GM18511 (cell line): ENCODE data around the gene TAF1B.
A peak's percentile ranks its signal among the peaks of the same experiment; 100 is the strongest.
"Not testable (repeated sequence)": the region's sequence is repeated elsewhere in the genome, so short reads cannot be mapped to it uniquely, and the experiment has no call there.

Source experiments
- ATAC-seq: cut with Tn5 transposase; IDR thresholded peaks from one replicate; pipeline ENCODE4 v1.9.1; 2021; ENCODE audit warnings: mild to moderate bottlenecking, moderate library complexity; ENCODE audit not compliant: unreplicated experiment

The TAF1B gene

GRCh38 chr2:9879455-9880194 lies 36.4 kb downstream of the TAF1B start:
- ATAC-seq: no peak

- no peak for ATAC-seq
These were observed 40.6 kb downstream of the TAF1B start for GRCh38 chr2:9883897-9884296.

DNA sequence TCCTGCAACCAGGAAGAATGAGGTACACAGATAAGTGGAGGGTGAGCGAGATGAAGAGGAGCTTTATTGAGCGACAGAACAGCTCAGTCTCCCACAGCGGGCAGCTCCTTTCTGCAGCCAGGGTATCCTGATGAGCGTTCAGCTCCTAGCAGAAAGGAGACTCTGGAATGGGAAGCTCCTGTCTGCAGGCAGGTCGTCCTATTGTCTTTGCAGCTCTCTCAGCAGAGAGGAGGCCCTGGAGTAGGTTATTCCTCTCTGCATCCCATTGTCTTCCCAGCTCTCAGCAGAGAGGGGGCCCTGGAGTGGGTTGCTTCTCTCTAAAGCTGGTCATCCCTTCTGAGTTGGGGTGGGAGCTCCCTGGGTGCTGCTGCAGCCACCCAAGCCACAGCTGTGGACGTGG lies 41.2 kb downstream of the TAF1B start:
- no peak for ATAC-seq

- no peak for ATAC-seq
These were observed 41.9 kb downstream of the TAF1B start for GRCh38 chr2:9885036-9885684.

DNA sequence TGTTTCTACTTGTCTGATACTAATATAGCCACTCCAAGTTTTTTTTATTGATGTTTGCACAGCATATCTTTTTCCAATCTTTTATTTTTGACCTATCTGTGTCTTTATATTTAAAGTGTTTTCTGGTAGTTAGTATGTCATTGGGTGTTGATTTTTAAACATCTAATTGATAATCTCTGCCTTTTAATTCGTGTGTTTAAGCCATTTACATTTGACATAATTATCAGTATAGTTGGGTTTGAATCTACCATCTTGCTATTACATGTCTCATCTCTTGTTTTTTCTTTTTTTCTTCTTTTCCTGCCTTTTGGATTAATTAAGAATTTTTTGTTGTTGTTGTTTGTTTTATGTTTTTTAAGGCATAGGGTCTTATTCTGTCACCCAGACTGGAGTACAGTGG lies 44.2 kb downstream of the TAF1B start:
- ATAC-seq: no peak

DNA sequence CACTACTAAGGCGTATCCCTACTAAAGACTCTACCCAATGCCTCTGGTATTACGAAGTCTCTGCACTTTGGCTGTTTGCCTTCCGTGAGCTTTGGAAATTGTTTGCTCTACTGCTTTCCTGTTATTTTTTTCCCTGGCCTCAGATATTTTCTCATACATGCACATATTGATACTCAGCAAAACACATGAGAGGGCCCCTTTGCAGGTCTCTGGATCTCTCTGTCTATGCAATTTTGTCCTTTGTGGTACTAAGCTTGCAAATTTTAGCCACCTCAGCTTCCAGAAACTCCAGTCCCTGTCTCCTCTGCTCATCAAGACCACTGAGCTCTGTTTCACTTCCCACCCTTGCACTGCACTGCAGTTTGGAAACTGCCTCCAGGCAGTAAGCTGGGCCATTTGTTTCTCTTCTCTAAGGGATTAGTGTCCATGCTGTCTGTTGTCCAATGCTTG lies 46.6 kb downstream of the TAF1B start:
- no peak for ATAC-seq

- ATAC-seq: no peak
These were observed 49.0 kb downstream of the TAF1B start for GRCh38 chr2:9892236-9892635.

- ATAC-seq: no peak
These were observed 52.7 kb downstream of the TAF1B start for GRCh38 chr2:9895669-9896590.

- peak; percentile 84 for ATAC-seq
These were observed 54.1 kb downstream of the TAF1B start for GRCh38 chr2:9897331-9897737.

GRCh38 chr2:9897846-9898245 lies 54.6 kb downstream of the TAF1B start:
- ATAC-seq: no peak

- ATAC-seq: no peak
These were observed 62.1 kb downstream of the TAF1B start for GRCh38 chr2:9905413-9905812.

DNA sequence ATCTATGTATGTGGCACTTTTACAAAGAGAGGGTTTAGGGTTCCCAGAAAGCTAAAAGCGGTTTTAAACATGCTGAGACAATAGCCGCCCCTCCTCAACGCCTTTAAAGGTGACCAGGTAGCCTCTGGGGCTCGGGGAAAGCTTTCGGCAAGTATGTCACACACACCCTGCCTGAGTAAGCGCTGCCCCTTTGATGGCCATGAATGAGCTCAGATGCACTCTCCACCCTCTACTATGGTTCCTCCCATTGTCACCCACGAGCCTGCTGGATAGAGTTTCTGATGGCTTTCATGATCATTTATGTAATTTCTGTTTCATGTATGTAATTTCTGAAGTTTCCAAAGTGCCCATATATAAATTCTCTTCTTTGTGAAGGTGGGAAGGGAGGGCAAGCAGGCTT lies 64.1 kb downstream of the TAF1B start:
- ATAC-seq: no peak

DNA sequence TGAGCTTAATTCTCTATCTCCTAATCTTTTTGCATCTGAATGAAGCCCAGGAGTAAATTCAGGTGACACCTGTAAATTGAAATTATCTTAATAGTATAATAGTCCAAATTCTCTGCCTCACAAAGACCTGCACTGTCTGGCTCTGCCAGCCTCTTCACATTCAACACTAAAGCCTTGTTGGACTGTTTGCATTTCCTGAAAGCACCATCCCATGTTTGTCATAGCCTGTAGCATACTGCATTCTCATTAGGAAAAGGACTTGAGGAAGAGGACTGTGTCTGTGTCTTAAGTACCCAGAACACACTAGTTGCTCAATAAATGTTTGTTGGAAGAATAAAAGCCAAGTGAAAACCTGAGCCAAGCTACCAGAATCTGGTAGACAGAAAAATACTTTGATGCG lies 65.4 kb downstream of the TAF1B start:
- ATAC-seq: no peak

DNA sequence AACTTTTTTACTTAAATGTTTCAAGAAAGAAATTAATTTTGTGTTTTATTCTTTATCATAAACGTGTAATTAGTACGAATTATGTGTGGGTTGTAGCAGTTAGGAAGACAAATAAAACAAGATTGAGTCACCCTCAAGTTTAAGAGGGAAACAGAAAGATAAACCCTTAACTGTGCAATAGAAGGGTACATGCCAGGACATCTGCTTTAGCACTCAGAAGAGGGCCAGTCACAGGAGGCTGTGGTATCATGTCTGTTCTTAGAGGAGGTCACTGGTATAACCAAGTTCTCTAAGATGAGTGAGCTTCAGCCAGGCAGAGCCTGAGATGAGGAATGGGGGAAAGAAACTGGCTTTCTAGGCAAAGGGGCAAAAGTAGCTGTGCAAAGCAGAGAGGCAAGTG lies 65.8 kb downstream of the TAF1B start:
- ATAC-seq: no peak

DNA sequence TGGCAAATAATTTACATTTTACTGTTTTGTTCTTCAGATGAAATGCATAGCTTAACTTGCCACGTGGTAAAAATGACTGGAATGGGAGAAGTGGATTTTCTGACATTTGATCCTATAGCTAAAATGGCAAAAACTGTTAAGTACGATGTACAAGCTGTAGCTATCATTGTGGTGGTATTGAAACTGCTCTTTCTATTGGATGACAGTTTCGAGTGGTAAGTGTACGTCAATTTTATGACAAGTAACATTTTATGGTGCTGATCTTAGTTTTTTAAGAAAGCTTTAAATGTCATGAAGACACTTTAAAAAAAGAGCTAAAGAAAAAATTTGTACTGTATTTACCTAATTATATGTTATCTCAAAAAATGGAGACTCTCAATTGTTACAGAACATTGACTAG lies 67.4 kb downstream of the TAF1B start:
- ATAC-seq: no peak

DNA sequence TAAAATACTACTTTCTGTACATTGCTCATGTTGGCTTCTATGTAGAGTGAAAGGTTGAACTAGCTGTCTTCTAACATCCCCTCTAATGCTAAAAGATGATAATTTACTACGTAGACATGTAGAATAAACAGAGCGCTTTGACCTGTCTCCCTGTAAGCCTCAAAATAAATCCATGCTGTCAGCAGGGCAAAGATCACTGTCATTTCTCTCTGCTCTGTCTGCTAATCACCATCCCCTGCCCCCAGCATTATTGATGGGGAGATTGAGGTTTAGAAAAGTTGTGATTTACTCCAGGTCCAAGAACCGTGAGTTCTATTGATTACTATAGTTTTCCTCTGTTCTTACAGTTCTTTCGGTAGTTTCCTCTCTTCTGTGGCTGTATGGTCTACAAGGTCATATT lies 69.2 kb downstream of the TAF1B start:
- ATAC-seq: no peak

GRCh38 chr2:9914384-9915065 lies 71.3 kb downstream of the TAF1B start:
- ATAC-seq: peak; percentile 100

- ATAC-seq: no peak
These were observed 75.0 kb downstream of the TAF1B start for GRCh38 chr2:9918275-9918674.

DNA sequence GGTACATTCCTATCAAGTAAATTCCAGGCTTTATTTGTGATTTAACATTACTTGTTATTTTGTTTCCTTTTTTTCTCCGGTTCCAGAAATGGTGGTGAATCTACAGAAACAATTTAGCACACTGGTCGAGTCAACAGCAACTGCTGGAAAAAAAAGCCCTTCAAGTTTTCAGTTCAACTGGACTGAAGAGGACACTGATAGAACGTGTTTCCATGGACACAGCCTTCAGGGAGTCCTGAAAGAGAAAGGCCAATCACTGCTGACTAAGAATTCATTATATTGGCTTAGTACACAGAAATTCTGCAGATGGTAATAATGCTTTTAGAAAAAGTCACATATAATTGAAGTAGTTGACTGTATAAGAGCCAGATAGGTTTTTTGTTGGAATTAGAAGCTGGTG lies 76.2 kb downstream of the TAF1B start:
- no peak for ATAC-seq

GRCh38 chr2:9927020-9927419 lies 83.7 kb downstream of the TAF1B start:
- ATAC-seq: not testable (repeated sequence)

DNA sequence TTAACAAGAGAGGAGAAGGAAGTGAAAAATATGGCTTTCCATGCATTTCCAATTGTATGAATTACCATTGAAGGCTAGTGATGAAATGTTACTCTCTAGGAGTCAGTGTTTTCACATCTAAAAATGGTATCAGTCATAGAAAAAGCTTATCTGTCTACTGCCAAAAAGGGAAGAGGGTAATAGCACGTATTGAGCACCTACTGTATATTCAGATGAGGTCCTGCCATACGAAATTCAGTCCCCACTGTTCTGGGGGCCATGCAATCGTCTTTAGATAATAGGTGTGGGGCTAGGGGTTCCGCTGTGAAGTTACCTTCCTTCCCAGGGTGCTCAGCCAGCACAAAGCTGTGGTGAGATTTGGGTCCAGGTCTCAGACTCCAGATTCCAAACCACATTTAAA lies 94.0 kb downstream of the TAF1B start:
- no peak for ATAC-seq
